Panc1 (cell line): ENCODE measurements around the gene ALOX5AP. TPM values are rescaled to one million over a fixed set of nuclear protein-coding genes. Genes with fewer than 3 reads are reported as not detected.

Experiments
- ATAC-seq: fragments of 200-7000 bp; cut with Tn5 transposase; 2 replicates; pipeline ENCODE4 v1.9.1; 2020; ENCODE audit warnings: mild to moderate bottlenecking, moderate library complexity
- BruUV-seq: library from RNA; stranded (reverse); fragments of 400-500 nt; replicated peaks from 2 replicates; lab custom pipeline; 2021; lab: Mats Ljungman, UMichigan
- CTCF ChIA-PET: fragments of 300-600 bp; sonication (Branson Sonifier 250); formaldehyde crosslinking; loops from one replicate; lab custom pipeline; 2022; ENCODE audit warnings: antibody characterized with exemption; lab: Charles Lee
- POLR2A ChIA-PET: fragments of 300-600 bp; sonication (Branson Sonifier 250); formaldehyde crosslinking; loops from one replicate; lab custom pipeline; 2022; ENCODE audit warnings: antibody characterized with exemption; lab: Charles Lee
- DNase-seq: peaks from one replicate; pipeline ENCODE4 v3.0.0-alpha.2; 2010; ENCODE audit warnings: low read depth, low spot score
- H3K27ac ChIP-seq: 2 replicates; pipeline ENCODE4 v1.5.1; 2011; ENCODE audit warnings: mild to moderate bottlenecking, low read length, inconsistent platforms
- H3K27me3 ChIP-seq: fragments of 200-500 bp; sonication (Bioruptor generic); 2 replicates; pipeline ENCODE4 v1.6.0; 2014; ENCODE audit warnings: low read length, inconsistent platforms; ENCODE audit not compliant: control insufficient read depth, insufficient read depth
- H3K36me3 ChIP-seq: fragments of 200-500 bp; sonication (Bioruptor generic); 2 replicates; pipeline ENCODE4 v1.5.1; 2014; ENCODE audit warnings: inconsistent platforms, mild to moderate bottlenecking, low read length, moderate library complexity; ENCODE audit not compliant: control insufficient read depth, insufficient read depth
- H3K4me1 ChIP-seq: 2 replicates; pipeline ENCODE4 v1.5.1; 2011; ENCODE audit warnings: inconsistent platforms, mild to moderate bottlenecking, low read length, moderate library complexity; ENCODE audit not compliant: control insufficient read depth, insufficient read depth
- H3K4me3 ChIP-seq, 2 experiments: 2 replicates each; pipeline ENCODE4 v1.5.1; 2011 to 2012; ENCODE audit warnings: low read depth in 2 of 2, low read length in 2 of 2, mild to moderate bottlenecking in 2 of 2, inconsistent platforms in 1 of 2, moderate library complexity in 1 of 2
- H3K9me3 ChIP-seq: fragments of 200-500 bp; sonication (Bioruptor generic); 2 replicates; pipeline ENCODE4 v1.5.1; 2014; ENCODE audit warnings: low read depth, mild to moderate bottlenecking, inconsistent platforms, low read length, moderate library complexity; ENCODE audit not compliant: control insufficient read depth, insufficient read depth
- CTCF ChIP-seq: fragments of 450-650 bp; IDR thresholded peaks from 2 replicates; pipeline ENCODE4 v1.5.1; 2017; ENCODE audit warnings: mild to moderate bottlenecking
- POLR2AphosphoS5 ChIP-seq: IDR thresholded peaks from 2 replicates; pipeline ENCODE4 v1.6.1; 2012; ENCODE audit warnings: mild to moderate bottlenecking, low read depth, low read length, moderate library complexity
- REST ChIP-seq, 2 experiments: IDR thresholded peaks; 2 replicates each; pipeline ENCODE4 v1.6.1; 2011 to 2012; ENCODE audit warnings: low read depth in 2 of 2, control low read depth in 1 of 2, low read length in 1 of 2, mild to moderate bottlenecking in 1 of 2, moderate library complexity in 1 of 2; ENCODE audit not compliant: insufficient read depth in 1 of 2
- SIN3A ChIP-seq: IDR thresholded peaks from 2 replicates; pipeline ENCODE4 v1.6.1; 2012; ENCODE audit warnings: low read depth, mild to moderate bottlenecking, low read length, moderate library complexity, borderline replicate concordance; ENCODE audit not compliant: insufficient read depth
- TCF7L2 ChIP-seq: IDR thresholded peaks from 2 replicates; pipeline ENCODE4 v1.6.1; 2011; ENCODE audit warnings: mild to moderate bottlenecking, low read depth, low read length, inconsistent platforms
- in situ Hi-C: cut with HindIII; loops from 2 replicates; pipeline ENCODE4 v1.10.0; 2016; ENCODE audit warnings: low sequenced_read_pairs, low pct_unique_long_range_greater_than_20kb
- intact Hi-C: fragments of 100-400 bp; cut with micrococcal nuclease; formaldehyde crosslinking; loops from one replicate; pipeline ENCODE4 v1.10.0; 2022; ENCODE audit not compliant: unreplicated experiment
- total RNA-seq: library from RNA; stranded (reverse); gene quantifications from one replicate; pipeline ENCODE4 v1.2.1, GENCODE V29; 2021; ENCODE audit not compliant: unreplicated experiment

Gene ALOX5AP
- total RNA-seq, 1 experiment from 2014 or later, result 2.1 TPM

- Histone ChIP-seq H3K36me3 (no peaks in the 10 kb centered on the region), H3K27ac (peak overlapping the region; percentile 59), H3K4me1 (no peaks in the 10 kb centered on the region), H3K9me3 (no peaks in the 10 kb centered on the region), H3K27me3 (no peaks in the 10 kb centered on the region), H3K4me3 (no peak overlapping the region)
- CTCF ChIA-PET, result no interaction called here
- TF ChIP-seq TCF7L2 (no peak), REST (IDR thresholded peaks at IDR 0.05; ENCODE audit: insufficient read depth in 1 of 2, low read depth in 2 of 2, low read length in 1 of 2) (no peak), SIN3A (no peak), CTCF (no peak), POLR2AphosphoS5 (no peak)
- intact Hi-C loops (no loop called here), in situ Hi-C loops (no loop called here)
- no peak for DNase-seq
- ATAC-seq, result no peak
- BruUV-seq, result no TSS peak
- POLR2A ChIA-PET, result no interaction called here
Measured at GRCh38 chr13:30779608-30780007, 44.3 kb downstream of the ALOX5AP start.

- BruUV-seq, result no TSS peak
- TF ChIP-seq TCF7L2 (no peak), REST (IDR thresholded peaks at IDR 0.05; ENCODE audit: insufficient read depth in 1 of 2, low read depth in 2 of 2, low read length in 1 of 2) (no peak), SIN3A (no peak), CTCF (no peak), POLR2AphosphoS5 (no peak)
- peak overlapping the region; percentile 59; the same call in 1 of the 2 replicates for H3K27ac ChIP-seq
- in situ Hi-C loops, result no loop called here
- ChIA-PET POLR2A (no interaction called here), CTCF (no interaction called here)
- ATAC-seq (no peak), DNase-seq (no peak)
- no peaks in the 10 kb centered on the region for H3K27me3 ChIP-seq
- H3K9me3 ChIP-seq, result no peaks in the 10 kb centered on the region
- intact Hi-C loops, result no loop called here
- H3K4me1 ChIP-seq, result no peaks in the 10 kb centered on the region
- no peaks in the 10 kb centered on the region for H3K36me3 ChIP-seq
- no peak overlapping the region for H3K4me3 ChIP-seq
Measured at GRCh38 chr13:30780338-30780981, 45.1 kb downstream of the ALOX5AP start.
